ENCODE data around the gene KCNH2.

- TF ChIP-seq POLR2A (IDR thresholded peaks at IDR 0.05; ENCODE audit: low read depth, low read length): no peak
- TF ChIP-seq TAF1 (IDR thresholded peaks at IDR 0.05; ENCODE audit: low read depth, low read length): no peak
These were observed 10.4 kb upstream of the KCNH2 start for GRCh38 chr7:150988230-150989226.
